Measurements from ENCODE around the gene USP3.

- TF ChIP-seq CTCF (IDR thresholded peaks at IDR 0.05) (no peak), POLR2A (IDR thresholded peaks at IDR 0.05) (no peak)
Observed at GRCh38 chr15:63457379-63457778, 47.0 kb upstream of the USP3 start.

All from heart left ventricle (tissue), 13 donors.